Testis (tissue), 2 donors: ENCODE measurements around the gene NPC2.

ENCODE experiments used
- POLR2A ChIP-seq: fragments of 450-650 bp; IDR thresholded peaks from one replicate; pipeline ENCODE4 v1.6.1; 2017; ENCODE audit warnings: antibody characterized with exemption, mild to moderate bottlenecking, moderate library complexity
- TF ChIP-seq, protein P1 (sequence below), 3 experiments: fragments of 450-650 bp in 2 of 3; fragments of 200-600 bp in 1 of 3; sonication (generic) in 1 of 3; IDR thresholded peaks; one replicate each; pipeline ENCODE4 v1.5.1; 2016 to 2019; ENCODE audit warnings: antibody characterized with exemption in 3 of 3, mild to moderate bottlenecking in 2 of 3, moderate library complexity in 1 of 3

DNA sequence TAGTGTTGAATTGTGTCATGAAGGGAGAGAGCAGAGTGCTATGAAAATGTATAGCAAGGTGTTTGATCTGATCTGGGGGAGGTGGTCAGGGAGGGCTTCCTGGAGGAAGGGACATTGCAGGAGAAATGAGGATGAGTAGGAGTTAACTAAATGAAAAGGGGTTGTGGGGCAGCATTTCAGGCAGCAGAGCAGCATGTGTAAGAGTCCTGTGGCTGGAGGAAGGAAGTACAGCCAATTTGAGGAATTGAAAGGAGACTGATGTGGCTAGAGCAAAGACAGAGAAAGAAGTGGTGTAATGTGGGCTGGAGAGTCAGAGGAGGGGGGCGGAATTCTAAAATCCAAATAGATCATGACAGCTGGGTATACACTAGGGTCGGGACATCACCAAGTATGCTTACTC is 20.5 kb downstream of the NPC2 start:
- TF ChIP-seq, protein P1, sequence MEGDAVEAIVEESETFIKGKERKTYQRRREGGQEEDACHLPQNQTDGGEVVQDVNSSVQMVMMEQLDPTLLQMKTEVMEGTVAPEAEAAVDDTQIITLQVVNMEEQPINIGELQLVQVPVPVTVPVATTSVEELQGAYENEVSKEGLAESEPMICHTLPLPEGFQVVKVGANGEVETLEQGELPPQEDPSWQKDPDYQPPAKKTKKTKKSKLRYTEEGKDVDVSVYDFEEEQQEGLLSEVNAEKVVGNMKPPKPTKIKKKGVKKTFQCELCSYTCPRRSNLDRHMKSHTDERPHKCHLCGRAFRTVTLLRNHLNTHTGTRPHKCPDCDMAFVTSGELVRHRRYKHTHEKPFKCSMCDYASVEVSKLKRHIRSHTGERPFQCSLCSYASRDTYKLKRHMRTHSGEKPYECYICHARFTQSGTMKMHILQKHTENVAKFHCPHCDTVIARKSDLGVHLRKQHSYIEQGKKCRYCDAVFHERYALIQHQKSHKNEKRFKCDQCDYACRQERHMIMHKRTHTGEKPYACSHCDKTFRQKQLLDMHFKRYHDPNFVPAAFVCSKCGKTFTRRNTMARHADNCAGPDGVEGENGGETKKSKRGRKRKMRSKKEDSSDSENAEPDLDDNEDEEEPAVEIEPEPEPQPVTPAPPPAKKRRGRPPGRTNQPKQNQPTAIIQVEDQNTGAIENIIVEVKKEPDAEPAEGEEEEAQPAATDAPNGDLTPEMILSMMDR (IDR thresholded peaks at IDR 0.05), result no peak
- TF ChIP-seq POLR2A, result no peak
